Inflammatory macrophage treated with lipopolysaccharide for 1 hour (primary cell): Measurements from ENCODE around the gene TCF15.
A peak's percentile ranks its signal among the peaks of the same experiment; 100 is the strongest.
"Not testable (repeated sequence)": the region's sequence is repeated elsewhere in the genome, so short reads cannot be mapped to it uniquely, and the experiment has no call there.

Experiments
- DNase-seq, 2 donors: peaks; one replicate each; pipeline ENCODE4 v3.0.0-alpha.2; 2020 to 2022

Gene TCF15

GRCh38 chr20:610130-611046 lies at the start of gene TCF15:
TSS of gene TCF15 (minus strand) at chr20:610309. CDS start at chr20:610237, 72 bp downstream.
- peak; percentile 14 to 35 for DNase-seq

DNA sequence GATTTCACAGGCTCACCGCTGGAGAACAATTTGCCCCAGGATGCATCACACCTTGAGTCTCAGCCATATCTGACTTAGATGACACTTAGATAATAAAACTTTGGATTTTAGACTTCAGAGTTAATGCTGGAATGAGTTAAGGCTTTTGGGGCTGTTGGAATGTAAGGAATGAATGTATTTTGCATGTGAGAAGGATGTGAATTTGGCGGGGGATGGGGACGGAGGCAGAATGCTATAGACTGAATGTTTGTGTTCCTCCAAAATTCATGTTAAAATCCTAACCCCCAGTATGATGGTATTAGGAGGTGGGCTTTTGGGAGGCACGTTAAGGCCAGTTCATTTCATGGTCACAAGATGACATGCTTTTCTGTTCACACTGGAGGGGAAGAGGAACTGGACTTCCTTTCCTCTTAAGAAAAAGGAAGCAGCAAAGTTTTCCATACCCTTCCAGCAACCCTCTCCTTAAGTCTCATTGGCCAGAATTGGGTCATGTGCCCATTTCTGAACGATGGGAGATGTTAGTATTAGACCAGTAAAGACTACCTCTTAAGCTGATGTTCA lies 48.7 kb upstream of the TCF15 start:
- peak; percentile 37 to 54 for DNase-seq

- no peak for DNase-seq
These were observed 48.1 kb upstream of the TCF15 start for GRCh38 chr20:658202-658601.

DNA sequence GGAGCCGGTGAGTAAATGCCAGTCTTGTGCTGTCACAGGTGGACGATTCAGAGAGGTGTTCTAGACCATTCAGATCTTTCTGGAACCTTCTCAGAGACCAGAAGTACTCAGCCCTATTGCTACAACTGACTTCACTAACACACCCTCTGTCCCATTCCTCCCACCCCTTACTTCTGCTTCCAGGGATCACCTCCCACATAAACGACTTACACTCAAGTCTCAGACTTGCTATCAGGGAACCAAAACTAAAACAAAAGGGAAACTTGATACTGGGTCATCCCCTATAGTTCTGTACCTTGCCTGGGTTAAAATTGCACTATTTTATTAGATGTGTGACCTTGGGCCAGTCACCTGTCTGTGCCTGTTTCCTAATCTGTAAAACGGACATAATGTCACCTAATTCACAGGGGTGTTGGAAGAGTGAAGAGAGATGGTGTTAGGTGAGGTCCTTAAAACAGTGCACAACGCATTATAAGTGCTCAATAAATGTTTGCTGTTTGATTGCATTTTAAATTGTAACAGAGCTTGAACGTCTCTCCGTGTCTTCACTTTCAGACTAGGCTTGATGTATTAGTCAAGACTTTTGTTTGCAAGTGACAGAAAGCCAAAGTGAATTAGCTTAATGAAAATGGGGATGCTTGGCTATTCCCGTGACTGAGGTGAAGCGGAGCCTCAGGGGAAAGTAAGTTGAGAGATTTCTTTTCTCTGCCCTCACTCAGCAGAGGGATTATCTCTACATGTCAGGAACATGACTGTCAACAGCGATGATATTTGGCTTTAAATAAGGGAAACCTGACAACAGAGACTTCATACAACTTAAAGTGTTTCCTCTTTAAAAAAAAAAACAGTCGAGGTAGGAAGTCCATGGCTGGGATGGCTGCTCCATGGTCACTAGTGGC lies 45.9 kb upstream of the TCF15 start:
- peak; percentile 74 to 92 for DNase-seq

- DNase-seq: peak; percentile 54 to 63
These were observed 44.3 kb upstream of the TCF15 start for GRCh38 chr20:654417-654750.

DNA sequence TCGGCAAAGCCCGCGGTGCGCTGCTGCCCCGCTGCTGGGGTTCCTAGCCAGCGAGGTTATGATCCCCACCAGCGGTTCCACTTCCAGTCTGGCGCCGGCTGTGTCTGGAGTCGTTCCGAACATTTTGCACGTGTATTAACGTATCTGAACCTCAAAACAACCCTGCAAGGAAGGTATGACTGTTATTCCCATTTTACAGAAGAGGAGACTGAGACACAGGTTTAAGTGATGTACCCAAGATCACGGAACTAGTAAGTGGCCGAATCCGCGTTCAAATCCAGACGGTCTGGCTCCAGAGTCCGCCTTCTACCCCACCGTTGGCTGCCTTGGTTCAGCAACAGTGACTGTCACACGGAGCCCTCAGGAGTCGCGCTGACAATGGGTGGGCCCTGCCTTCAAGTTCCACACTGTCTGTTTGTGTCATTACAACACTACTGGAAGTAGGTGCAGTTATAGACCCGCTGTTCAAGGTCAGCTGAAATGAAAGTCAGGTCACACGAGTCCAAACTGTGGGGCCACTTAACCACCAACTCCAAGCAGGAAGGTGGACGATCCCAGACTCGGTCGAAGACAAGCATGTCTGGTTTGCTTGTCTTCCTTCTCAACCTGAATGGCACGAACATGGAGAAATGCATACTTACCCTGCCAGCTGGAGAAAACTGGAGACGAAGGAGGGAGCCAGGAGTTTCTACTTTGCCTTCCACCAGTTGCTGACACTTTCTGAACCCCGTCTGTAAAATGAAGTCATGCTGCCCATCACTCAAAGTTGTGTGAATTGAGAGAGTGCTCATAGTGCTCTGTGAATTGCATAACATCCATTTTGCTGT lies 43.7 kb upstream of the TCF15 start:
- DNase-seq: no peak

DNA sequence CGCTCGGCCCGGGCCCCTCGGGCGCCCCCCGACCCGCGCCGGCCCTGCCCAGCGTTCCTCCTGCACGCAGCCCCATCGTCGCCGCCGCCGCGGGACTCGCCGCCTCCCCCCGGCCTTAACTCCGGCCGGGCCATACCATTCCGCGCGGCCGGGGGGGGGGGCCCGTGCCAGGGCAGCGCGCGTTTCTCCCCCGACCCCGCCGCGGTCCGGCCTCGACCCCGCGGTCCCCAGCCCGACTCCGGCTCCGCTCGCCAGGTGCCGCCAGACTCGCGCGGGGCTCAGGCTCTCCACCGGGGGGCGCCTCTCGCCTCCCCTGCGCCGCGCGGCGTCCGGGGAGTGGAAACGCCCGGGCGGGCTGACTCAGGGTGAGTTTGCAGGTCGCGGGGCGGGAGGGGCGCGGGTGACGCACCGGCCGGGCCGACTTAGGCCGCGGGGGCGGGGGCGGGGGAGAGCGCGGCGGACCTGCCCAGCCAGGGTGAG lies 43.0 kb upstream of the TCF15 start, which contains the start of gene SRXN1:
TSS of gene SRXN1 (minus strand) at position 91 of the 480 bp plus-strand sequence. CDS start at position 76, 15 bp downstream.
- DNase-seq: peak; percentile 86 to 93

DNA sequence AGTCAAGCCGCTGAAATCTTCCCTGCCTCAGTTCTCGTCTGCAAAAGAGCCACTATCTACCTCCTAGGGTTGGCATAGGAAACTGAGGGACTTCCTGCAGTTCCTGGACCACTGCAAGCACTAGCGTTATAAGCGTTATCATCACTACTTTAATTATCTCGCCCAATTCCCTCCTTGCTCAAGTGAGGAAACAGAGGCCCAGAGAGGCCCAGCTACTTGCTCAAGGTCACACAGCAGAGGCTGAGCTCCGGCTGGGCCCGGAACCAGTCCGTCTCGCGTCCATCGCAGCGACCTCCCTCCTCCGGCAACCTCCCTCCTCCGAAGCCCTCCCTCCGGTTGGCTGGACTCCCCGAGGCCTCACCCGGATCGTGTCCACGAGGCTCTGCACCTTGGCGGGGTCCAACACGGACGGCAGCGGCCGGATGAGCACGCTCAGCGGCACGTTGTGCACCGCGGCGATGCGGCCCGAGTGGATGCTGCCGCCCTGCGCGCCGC lies 42.6 kb upstream of the TCF15 start:
- no peak for DNase-seq

- DNase-seq: peak in 1 of 2 donors; percentile 29
These were observed 41.9 kb upstream of the TCF15 start for GRCh38 chr20:651713-652614.

GRCh38 chr20:650954-651353 lies 40.8 kb upstream of the TCF15 start:
- peak in 1 of 2 donors; percentile 31 for DNase-seq

DNA sequence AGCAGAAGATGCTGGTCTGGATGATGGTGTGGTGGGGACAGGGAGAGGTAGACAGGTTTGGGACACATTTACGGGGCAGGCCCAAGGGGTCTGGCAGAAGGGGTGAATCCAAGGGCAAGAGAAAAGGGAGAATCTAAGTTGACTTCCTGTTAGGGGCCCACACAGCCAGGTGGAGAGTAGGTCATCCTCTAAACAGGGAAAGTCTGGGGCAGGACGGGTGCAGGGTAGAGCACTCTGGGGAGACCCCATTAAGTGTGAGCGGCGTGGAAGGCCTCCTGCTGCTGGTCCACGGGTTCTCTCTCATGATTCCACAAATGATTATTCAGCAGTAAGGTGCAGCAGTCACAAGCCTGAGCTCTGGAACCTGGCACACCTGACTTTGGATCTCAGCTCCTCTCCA lies 40.2 kb upstream of the TCF15 start:
- no peak for DNase-seq

DNA sequence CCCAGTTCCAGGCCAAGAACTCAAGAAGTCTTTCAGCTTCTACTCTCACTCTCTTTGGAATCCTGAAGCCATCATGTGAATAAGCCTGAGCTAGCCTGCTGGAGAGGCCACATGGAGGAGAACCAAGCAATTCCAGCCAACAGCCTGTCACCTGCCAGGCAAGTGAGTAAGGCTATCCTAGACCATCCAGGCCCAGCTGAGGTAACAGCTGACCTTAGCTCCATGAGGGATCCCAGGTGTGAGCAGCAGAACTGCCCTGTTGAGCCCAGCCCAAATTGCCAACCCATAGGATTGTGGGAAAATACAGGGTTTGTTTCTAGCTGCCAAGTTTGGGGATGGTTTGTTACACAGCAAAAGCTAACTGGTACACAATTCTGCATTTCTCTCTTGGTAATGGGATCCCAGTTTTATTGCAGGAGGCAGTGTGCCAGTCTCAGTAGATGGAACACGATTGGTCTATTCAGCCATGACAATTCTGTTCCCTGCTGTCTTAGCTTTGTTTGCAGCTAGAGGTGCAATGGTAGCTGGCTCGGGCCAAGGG lies 37.4 kb upstream of the TCF15 start:
- DNase-seq: no peak

- no peak for DNase-seq
These were observed 36.7 kb upstream of the TCF15 start for GRCh38 chr20:646868-647233.

- no peak for DNase-seq
These were observed 36.2 kb upstream of the TCF15 start for GRCh38 chr20:646107-646867.

DNA sequence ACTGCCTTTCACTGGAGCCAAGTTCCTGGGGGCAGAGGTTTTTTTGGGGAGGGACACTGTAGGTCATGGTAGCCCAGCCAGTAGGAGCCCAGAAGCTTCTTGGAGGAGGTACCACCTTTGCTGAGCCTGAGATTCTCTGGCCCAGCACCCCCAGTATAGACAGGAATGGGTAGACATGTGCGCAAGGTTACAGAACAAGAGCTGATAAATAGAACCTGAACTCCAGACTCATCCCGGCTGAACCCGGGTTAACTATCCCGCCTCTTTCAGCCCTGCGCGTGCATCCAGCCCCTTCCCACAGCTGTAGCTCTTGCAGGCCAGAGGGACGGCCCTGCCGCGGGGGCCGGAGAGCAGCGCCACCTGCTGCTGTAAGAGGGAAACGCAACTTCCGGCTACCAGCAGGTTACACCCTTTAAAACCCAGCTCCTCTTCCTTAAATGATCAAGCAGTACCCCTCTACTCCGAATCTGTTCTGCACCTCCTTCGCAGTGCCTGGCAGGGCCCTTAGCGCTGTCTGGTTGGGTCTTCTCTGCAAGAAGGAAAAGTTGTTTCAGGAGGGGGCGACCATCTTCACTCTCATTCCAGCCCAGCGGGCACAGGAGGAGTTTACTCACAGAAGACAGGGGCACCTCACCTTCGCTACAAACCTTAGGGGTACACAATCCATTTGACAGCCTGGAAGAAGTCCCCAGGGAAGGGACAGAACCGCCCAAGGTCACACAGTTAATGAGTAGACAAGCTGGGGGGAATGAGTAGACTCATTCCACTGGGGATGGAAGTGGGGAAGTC lies 35.4 kb upstream of the TCF15 start:
- DNase-seq: peak; percentile 51 to 90

DNA sequence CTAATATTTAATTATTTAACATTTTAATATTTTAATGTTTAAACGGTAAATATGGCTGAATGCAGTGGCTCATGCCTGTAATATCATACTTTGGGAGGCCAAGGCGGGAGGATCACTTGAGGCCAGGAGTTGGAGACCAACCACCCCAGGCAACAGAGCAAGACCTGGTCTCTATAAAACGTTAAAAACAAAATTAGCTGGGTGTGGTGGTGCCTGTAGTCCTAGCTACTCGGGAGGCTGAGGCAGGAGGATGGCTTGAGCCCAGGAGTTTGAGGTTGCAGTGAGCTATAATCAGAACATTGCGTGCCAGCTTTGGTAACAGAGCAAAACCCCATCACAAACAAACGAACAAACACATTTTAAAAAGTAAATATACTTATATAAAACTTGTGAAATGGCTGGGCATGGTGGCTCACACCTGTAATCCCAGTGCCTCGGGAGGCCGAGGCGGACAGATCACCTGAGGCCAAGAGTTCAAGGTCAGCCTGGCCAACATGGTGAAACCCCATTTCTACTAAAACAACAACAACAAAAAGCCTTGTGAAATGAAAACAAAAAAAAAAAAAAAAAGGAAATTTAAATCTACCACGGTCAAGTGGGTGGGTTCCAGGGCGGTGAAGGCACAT lies 34.7 kb upstream of the TCF15 start:
- DNase-seq: no peak

DNA sequence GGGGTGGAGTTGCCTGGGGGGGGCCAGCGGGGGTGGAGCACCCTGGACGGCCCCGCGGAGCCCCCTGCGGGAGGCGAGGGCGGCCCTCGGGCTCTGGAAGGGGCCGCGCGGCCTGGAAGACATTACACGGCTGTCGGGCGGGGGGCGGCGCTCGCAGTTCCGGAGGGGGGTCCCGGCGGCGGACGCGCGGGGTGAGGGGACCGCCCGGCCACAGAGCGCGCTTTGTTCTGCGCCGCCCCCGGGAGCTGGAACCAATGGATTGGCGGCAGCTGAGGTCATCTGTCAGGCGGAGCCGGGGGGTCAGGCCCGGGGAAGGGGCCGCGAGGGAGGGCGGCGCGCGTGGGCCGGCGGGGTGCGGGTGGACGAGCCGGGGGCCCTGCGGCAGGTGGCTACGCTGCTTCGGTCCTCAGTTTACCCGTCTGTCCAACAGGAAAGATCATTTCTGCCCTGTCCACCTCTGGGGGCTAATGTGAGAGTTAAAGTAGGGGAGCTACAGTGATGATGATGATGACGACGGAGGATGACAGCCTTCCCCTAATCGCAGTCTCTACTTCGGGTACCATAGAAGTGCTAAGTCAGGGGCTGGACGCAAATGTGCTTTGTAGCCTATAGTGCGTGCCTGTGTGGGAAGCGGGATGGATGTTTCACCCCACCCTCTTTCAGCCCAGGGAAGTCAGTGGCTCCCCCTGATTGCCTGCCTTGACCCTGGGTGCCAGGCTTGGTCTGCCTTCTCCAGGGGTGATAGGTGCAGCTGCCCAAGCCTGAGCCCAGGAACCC lies 32.5 kb upstream of the TCF15 start:
- DNase-seq: no peak

- DNase-seq: not testable (repeated sequence)
These were observed 31.9 kb upstream of the TCF15 start for GRCh38 chr20:642013-642397.
